Naive B cell (primary cell): ENCODE measurements around the gene OR11H7. TPM values are rescaled to one million over a fixed set of nuclear protein-coding genes. Genes with fewer than 3 reads are reported as not detected.

ENCODE experiments used
- polyA plus RNA-seq, 6 donors: library from polyadenylated mRNA; unstranded; fragments of 300-500 nt; fragmentation: Illumina TruSeq; gene quantifications; one replicate each; pipeline ENCODE4 v1.2.3, GENCODE V29; 2021; ENCODE audit warnings: low read depth in 6 of 6

OR11H7 gene
- polyA plus RNA-seq, 6 donors from 2014 or later = not detected

Other genes with a start within 250 kb of the OR11H7 start
- not detected for gene OR4Q2, start 226.8 kb upstream of the OR11H7 start, polyA plus RNA-seq
- not detected for gene OR4K14, start 209.7 kb upstream of the OR11H7 start, polyA plus RNA-seq
- not detected for gene OR4K13, start 192.9 kb upstream of the OR11H7 start, polyA plus RNA-seq
- not detected for gene OR4L1, start 168.9 kb upstream of the OR11H7 start, polyA plus RNA-seq
- not detected for gene OR4K17, start 118.2 kb upstream of the OR11H7 start, polyA plus RNA-seq
- not detected for gene OR4N5, start 90.2 kb upstream of the OR11H7 start, polyA plus RNA-seq
- gene OR11G2, start 38.1 kb upstream of the OR11H7 start, polyA plus RNA-seq = not detected
- not detected for gene OR11H6, start 5.3 kb upstream of the OR11H7 start, polyA plus RNA-seq
- not detected for gene OR11H4, start 10.3 kb downstream of the OR11H7 start, polyA plus RNA-seq
- gene TTC5, start 77.0 kb downstream of the OR11H7 start, polyA plus RNA-seq = 10 to 100 TPM; 21.8 to 28.5 (median 26.6) TPM
- gene CCNB1IP1, start 104.3 kb downstream of the OR11H7 start, polyA plus RNA-seq = 10 to 100 TPM; 24.9 to 44.6 (median 32.7) TPM
- 10 to 100 TPM in 3 of 6 donors, 1 to 10 TPM in 3; 6.2 to 17.0 (median 10.6) TPM for gene PARP2, start 114.7 kb downstream of the OR11H7 start, polyA plus RNA-seq
- gene TEP1, start 184.5 kb downstream of the OR11H7 start, polyA plus RNA-seq = 10 to 100 TPM in 1 of 6 donors, 1 to 10 TPM in 4, under 1 TPM in 1; 0.15 to 17.2 (median 7.7) TPM
- gene KLHL33, start 207.2 kb downstream of the OR11H7 start, polyA plus RNA-seq = under 1 TPM in 5 of 6 donors, not detected in 1; 0.13 to 0.51 (median 0.40) TPM
- gene OSGEP, start 225.8 kb downstream of the OR11H7 start, polyA plus RNA-seq = 10 to 100 TPM; 57.5 to 87.9 (median 67.4) TPM
- gene APEX1, start 226.2 kb downstream of the OR11H7 start, polyA plus RNA-seq = 100 to 1,000 TPM; 129 to 187 (median 180) TPM
- gene PIP4P1, start 232.5 kb downstream of the OR11H7 start, polyA plus RNA-seq = 10 to 100 TPM; 40.1 to 67.6 (median 50.4) TPM
- gene PNP, start 240.4 kb downstream of the OR11H7 start, polyA plus RNA-seq = 10 to 100 TPM; 24.1 to 67.8 (median 52.4) TPM